Glomerular endothelial cell (primary cell): ENCODE measurements around the gene ENDOV. TPM values are rescaled to one million over a fixed set of nuclear protein-coding genes. Genes with fewer than 3 reads are reported as not detected.

Source experiments
- DNase-seq: peaks from one replicate; pipeline ENCODE4 v3.0.0-alpha.2; 2011; ENCODE audit warnings: low read depth, low spot score; ENCODE audit errors: extremely low read depth
- total RNA-seq: library from RNA; depleted of rRNA; stranded (reverse); fragments of >200 nt; gene quantifications from 2 replicates; pipeline ENCODE4 v1.2.3, GENCODE V29; 2015

Gene ENDOV
- total RNA-seq, 1 donor from 2014 or later: 22.0 TPM

DNA sequence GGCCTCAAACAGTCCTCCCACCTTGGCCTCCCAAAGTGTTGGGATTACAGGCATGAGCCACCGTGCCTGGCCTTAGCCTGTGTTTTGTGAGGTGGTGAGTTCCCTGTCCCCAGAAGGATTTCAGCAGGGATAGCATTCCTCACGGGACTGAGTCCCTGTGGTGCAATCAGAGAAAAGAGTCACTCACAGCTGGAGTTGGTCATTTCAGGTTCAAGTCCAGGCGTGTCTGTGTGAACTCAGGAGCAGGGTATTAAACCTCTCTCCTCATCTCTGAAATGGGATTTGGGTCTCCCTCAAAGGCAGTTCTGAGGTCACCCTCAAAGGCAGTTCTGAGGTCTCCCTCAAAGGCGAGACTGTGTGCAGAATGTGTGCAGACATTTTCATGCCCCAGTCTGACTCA is 32.8 kb downstream of the ENDOV start:
- no peak for DNase-seq

DNA sequence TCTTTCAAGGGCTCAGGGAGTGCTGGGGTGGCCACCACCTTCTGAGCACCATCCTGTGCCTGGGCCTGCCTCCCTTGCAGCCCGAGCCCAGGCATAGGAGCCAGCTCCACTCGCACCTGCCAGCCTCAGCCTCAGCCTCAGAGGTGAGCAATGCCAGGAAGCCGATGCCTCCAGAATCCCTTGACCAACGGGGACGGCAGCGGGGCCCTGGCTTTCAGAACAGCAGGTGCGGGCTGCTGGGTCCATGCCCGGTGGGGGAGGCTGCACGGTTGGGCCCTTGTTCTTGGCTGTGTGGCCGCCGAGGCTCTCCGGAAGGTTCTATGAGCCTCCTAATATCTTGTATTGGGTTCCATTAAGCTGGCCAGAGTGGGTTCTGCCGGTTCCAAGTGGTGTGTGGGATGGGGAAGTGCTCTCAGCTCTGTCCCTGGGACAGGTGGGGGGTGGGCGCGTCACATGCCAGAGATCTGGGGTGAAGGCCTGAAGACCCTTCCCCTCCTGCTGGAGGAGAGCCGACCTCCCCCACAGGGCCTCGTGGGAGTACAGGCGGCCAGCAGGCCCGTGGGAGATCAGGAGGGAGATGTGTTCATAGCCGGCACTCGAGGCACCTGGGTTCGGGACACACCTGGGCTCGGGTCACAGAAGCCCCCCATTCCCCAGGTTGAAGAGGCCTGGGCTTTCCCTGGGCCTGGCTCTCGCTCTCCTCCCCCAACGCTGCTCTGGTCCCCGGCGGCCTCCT is 34.4 kb downstream of the ENDOV start:
- DNase-seq: no peak

DNA sequence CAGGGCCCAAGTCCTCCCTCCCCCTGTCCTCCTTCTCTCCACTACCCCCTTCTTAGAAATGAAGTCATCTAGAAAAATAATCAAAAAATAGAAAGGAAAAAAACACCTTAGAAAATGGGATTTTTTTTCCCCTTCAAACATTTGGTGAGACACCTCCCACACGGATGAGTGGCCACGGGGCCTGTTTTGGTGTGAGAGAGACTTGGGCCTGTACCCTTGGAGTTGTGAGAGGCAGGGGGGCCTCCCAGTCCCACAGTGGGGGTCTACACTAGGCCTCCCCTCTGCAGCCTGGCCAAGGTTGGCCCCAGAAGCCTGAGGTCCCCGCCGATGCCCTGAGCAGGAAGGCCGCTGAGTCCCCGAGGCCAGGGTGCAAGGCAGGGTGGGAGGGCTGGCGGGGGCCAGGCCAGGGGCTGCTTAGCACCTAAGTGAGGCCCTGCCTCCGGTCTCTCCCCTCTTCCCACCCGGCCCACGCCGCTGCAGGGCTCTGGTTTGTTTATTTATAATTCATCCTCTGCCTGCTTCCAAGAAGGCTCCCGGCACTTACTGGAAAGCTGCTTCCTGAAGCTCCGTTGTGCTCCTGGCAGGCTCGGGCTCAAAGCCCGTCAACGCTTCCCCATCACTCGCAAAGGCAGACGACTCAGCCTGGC is 35.1 kb downstream of the ENDOV start:
- DNase-seq: no peak

DNA sequence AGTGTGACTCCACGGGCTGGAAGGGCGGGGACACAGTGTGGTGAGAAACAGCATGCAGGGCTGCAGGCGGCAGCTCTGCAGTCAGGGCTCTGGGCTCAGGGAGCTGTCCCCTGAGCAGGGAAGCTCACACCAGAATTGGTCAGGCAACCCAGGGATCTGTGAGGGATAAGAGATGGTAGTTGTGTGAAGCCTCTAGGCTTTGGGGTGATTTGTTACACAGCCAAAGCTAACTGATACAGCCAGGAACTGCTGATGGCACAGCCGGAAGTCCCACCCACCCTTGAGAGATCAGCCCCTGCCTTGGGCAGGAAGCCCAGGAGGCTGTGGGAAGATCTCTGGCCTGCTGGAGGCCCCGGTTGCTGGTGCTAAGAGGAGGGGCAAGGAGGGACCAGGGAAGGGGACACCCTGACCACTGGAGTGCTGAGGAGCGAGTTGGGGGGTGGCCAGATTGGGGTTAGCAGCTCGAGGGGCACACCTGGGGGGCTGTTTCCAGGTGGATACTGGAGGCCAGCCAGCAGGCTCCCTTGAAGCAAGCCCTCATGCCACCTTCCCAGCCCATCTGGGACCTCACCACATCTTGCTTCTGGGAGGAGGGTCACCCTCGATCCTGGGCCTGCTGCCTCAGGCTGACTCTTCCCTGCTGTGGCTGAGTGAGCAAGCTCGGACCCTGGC is 36.3 kb downstream of the ENDOV start:
- no peak for DNase-seq

DNA sequence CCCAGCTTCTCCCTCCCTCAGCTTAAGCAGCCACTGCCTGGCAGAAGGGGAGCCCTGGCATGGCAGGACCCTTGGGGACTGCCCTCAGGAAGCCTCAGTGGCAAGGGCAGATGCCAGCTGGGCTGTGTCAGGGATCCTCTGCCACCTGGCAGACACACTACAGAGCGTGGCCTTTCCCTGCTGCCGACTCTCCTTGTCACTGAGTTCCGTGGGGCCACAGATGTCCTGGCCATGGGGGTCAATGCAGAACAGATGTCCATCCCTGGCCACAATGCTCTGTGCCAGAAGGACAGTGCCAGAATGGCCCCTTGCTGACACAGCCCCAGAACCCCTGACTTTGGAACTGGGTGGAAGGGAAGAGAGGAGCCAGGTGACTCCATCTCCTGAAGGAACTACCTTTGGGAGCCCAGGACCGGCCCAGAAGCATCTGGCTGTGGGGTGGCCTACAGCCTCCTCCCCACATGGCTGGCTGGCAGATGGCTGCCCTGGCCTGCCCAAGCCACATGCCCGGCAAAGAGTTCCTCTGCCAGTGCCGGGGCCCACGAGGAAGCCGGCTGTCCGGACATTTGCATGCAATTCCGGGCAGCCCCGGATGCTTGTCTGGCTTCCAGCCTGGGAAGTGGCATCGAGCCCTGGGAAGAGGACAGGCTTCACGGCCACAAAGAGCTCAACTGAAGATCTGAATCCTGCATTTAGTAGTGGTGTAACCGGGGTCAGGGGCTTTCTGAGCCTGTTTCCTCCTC is 37.4 kb downstream of the ENDOV start:
- DNase-seq: no peak

DNA sequence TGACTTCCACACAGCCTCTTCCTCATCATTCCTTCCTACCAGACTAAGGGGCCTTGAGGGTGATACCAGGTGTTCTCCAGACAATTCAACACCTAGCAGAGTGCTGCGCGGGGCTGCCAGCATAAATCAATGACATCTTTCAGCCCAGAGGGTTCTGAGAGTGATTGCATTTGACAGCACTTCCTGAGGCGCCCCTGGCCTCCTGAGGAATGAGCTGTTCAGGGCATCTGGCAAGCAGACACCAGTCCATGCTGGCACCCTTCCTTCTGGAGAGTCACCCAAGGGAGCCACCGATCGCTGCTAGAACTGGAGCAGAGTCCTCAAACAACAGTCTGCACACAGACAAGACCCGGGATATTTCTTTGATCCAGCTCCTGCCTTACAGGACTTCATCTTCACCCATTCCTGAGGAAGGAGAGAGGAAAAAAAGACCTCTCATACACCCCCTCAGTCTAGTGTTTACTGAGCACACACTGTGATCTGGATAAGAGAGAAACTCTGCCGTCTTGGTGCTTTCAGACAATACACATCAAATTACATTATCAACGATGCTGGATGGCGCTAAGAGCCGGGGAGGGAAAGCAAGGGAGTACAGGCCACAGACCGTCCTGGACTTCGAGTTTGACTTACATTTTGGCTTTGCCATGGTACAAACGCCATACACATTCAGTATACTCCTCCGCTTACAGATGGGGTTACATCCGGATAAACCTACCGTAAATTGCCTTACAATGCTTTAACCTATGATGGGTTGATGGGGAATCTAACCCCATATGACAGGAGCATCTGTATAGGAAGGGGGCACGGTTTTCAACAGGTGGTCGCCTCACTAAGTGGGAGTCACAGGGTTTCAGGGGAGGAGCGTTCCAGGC is 38.4 kb downstream of the ENDOV start:
- no peak for DNase-seq

DNA sequence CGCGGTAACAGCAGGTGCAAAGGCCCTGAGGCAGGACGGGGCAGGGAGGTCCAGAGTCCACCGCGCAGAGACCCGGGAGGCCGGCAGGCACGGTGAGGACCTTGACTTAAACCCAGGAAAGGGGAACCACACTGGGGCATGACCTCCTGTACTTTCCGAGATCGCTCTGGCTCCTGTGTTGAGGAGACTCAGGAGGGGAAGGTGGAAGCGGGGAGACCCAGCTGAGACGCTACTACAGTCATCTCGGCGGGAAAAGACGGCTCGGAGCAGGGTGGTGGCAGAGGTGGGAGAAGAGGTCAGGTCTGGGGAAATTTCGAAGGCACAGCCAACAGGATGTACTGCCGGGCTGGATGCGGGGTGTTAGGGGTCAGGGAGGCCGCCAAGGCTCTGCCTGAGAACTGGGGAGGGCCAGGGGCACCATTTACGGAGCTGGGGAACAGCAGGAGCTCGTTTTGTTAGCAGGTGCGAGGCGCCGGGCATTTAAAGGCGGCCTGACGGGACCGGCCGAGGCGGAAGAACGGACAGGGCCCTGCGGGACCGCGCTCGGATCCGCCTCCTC is 39.1 kb downstream of the ENDOV start:
- DNase-seq: no peak

DNA sequence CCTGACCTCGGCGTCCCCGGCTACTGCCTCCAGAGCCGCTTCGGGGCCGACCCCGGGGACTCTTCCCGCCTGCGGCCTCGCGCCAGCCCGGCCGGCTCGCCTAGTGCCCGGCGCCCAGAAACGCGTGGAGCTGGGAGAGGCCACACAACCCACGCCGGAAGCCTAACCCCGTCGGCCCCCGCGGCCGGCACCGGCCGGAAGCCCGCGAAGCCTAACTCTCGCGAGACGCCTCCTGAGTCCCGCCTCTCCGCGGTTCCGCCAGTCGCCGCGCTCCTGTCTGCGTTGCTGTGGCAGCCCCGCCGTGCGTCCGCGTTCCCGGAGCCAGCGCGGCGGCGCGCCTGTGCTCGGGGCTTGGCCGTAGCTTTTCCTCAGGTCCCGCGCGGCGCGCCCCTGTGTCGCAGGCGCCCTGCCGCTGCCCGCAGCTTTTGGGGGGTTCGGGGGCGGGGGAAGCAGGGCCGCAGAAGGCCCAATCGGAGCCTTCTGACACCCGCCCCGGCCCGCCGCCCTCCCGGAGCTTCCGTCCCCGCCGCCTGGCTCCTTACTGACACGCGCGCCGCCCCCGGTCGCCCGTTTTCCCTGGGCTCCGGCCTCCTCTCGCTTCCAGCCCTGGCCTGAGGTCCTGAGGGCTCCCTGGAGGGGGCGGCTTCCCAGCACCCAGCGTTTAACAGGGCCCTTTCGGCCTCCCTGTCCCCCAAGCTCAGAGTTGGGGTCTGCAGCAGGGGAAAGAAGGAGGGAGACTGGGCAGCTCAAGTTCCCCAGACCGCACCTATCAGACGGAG is 39.8 kb downstream of the ENDOV start:
- DNase-seq: peak; percentile 66

DNA sequence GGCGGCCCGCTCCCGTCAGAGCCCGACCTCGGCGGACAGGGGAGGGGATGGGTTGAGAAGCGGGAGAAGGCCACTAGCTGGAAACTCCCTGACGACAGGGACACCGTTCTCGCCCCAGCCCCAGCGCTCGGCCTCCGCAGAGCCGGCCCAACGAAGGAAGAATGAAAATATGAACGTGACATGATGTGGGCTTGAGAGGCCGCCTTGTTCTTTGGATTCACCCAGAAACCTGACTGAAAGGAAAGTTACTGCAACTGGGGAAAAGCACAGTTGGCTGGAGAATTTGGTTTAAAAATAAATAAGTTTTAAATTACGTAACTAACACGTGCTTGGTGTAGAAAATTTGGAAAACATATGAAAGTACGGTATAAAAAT is 40.4 kb downstream of the ENDOV start:
- DNase-seq: no peak

DNA sequence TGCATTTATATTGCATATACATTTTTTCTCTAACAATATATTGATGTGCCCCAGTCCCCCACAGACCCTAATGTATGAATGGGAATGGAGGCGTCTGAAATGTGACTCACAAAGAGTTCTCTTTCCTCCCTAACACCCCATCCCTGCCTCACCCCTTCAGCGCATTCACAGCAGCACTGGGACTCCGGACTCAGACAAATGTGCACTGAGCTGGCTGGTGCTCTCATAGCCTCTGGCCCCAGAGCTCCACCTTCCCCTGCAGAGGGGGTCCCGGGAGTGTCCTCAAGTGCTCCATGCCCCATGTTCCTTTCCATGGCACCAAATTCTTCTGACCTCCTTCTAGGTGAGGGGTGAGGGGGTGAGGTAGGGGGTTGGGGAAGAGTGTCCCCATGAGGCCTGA is 40.8 kb downstream of the ENDOV start:
- no peak for DNase-seq

DNA sequence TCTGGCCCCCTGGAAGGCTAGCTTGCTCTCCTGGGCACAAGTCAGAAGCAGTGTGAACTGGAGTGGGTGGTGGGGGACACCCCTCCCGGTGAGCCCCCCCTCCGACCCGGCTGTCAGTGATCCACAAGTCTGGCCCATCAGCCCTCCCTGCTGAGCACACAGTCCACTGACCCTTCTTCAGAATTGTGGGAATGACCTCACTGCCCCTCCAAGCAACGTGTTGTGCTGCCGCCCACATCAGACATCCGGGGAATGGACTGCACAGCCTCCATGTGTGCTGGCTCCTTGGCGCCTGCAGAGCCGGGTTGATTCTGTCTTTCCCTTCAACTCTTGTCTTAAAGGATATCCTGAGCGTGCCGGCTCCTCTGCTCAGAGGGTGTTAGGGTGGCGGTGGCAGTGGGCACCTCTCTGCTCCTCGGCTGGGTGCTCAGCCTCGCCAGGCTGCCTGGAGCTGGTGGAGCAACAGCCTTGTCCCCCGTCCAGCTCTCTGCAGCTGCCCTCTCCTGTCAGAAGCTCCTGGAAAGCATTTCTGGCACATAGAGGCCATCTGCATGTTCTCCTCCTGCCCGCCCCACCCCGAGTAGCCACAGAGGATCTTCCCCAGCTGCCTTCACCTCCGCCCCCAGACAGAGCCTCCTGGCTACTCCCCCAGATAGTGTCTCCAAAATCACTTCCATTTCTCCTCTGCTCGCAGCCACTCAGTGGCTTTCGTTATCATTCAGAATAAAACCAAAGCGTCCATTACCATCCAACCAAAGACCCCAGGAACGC is 41.7 kb downstream of the ENDOV start:
- no peak for DNase-seq

DNA sequence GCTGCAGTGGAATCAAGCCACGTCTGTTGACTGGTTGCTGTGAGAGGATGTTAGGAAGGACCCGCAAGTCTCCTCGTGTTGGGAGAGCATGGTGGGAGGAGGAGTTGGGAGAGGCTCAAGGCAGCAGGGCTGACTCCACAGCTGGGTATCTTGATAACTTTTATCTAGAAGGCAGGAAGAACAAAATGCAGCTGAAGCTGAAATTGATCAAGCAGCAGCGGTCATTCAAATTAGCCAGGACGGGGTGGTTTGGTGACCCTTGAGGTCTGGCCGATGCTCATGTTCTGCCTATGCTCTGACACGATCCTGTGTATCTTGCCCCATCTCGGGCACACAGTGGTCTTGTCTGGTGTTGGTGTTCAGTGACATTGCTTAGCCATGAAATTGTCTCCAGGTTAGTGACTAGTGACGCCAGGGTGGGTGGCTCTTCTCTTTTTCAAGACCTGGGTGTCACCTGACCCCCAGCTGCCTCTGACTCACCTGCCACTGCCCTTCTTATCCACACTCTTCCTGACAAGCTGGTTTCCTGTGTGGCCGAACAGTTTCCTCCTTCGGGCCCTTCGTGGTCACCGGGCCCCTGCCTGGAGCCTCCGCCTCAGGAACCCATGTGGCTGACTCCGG is 42.4 kb downstream of the ENDOV start:
- DNase-seq: no peak

DNA sequence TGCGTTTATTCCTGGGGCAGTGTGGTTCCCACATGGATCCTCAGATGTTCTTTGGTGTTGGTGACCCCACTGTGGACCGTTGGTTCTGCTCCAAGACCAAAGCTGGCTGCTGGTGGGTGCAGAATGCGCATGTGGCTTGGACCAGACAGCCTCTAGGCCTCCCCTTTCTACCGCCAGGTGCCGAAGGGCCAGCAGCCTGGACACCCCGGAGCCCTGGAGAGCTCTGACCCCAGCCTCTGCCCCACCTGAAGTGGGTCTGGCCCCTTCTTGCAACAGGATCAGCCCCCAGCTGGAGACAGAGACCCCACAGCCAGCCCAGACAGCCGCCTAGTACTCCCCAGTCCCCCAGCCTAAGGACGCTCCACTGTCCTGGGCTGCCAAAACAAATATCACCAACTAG is 43.0 kb downstream of the ENDOV start:
- DNase-seq: no peak

DNA sequence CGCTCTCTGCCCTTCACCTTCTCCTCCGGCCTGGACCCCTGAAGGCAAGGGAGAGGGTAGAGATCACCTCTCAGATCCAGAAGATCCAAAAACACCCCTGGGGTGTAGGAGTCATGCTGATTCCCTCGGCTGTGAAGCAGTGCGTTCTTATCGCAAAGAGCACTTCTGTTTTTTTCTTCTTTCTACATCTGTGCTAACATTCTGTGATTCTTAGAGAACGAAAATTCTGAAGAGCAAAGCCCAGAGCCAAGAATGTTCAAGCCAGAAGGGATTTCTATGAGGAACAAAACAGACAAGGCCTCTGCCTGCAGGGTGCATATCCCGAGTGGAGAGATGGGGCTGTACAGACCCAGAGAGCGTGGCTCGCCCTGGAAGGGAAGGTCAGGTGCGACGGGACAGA is 44.3 kb downstream of the ENDOV start:
- no peak for DNase-seq

DNA sequence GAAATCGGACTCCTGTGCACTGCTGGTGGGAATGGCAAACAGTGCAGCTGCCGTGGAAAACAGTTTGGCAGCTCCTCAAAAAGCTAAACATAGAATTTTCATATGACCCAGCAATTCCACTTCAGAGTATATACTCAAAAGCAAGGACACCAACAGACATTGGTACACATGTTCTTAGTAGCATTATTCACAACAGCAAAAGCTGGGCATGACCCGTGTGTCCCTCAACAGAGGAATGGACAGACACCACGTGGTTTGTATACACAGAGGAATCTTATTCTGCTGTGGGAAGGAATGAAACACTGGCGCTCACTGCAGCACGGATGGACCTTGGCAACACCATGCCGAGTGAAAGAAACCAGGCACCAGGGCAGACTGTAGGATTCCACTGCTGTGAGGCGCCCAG is 45.5 kb downstream of the ENDOV start:
- DNase-seq: no peak

DNA sequence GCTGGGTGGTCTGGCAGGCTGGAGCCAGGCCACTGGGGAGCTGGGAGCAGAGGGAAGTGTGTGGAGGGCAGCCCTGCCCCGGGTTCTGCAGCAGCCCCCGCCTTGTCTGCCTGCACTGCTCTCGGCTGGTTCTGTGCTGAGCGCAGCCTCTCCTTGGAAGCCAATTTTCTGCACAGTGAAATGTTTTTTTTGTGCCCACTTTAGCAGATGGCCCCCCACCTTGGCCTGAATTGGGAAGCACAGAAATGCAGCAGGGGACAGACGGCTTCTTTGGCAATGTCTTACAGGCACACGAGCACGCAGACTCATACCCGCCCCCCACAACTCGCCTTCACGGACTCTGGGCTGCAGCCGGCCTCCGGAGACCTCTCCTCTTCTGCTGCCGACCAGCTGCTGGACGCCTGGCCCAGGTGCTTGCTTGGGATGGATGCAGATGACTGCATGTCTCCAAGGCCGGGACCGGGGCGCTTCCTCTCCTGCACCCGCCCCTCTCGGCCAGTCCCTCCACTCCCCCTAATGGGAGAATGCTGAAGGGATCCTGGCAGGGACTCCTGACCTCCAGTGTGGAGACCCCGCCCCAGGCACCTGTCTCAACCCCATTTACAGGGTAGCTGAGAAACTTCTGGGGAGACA is 46.7 kb downstream of the ENDOV start:
- no peak for DNase-seq

DNA sequence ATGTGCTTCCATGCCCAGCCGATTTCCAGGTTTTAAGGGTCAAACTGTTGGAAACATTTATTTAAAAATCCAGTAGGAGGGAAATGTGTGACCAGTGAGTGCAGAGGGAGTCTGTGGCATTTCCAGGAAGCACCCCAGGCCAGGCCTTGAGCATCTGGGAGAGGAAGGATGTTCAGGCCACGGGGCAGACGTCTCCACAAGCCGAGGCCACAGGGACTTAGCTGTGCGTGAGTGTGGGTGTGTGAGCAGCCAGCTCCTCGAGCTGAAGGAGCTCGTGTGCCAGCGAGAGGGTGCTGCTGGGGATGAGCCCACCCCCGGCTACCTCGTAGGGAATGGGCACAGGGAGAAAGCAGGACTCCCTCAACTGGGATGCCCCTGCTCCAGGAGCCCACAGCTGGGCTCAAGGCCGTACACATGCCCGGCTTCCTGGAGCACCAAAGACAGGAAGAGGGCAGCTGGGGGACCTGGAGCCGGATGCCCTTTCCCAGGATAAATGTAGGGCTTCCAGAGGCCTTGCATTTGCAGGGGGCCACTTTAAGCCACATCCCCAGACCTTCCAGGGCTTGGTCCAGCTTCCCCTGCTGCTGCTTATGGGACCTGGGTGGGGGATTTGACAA is 48.9 kb downstream of the ENDOV start:
- DNase-seq: no peak
